ENCODE data around the gene CFDP1. TPM values are rescaled to one million over a fixed set of nuclear protein-coding genes. Genes with fewer than 3 reads are reported as not detected.

The CFDP1 gene
- total RNA-seq, 1 experiment from 2014 or later: 64.1 TPM

- intact Hi-C loops (cut with micrococcal nuclease; ENCODE audit: unreplicated experiment): loop anchor here (2.0 kb wide), 1 partner anchor 20 kb away; no protein-coding TSS in a partner anchor
Measured at GRCh38 chr16:75264999-75265910, 168.0 kb downstream of the CFDP1 start.

GRCh38 chr16:75264457-75264998 is 168.8 kb downstream of the CFDP1 start:
- Mint-ChIP-seq H3K36me3 (ENCODE audit: insufficient read depth, unreplicated experiment) (peaks cover 54% of the 10 kb centered on the region), H3K4me1 (ENCODE audit: low read depth, unreplicated experiment) (peaks cover 59% of the 10 kb centered on the region), H3K27ac (ENCODE audit: unreplicated experiment) (peak overlapping the region; percentile 86), H3K9me3 (ENCODE audit: low read depth, unreplicated experiment) (no peaks in the 10 kb centered on the region), H3K4me3 (ENCODE audit: low read depth, unreplicated experiment) (peak overlapping the region; percentile 89), H3K27me3 (ENCODE audit: unreplicated experiment) (no peaks in the 10 kb centered on the region)
- BruUV-seq (replicated peaks): TSS peak; percentile 24
- no peak for TF ChIP-seq CTCF (IDR thresholded peaks at IDR 0.05; ENCODE audit: unreplicated experiment)
- no peak for DNase-seq
- intact Hi-C loops (cut with micrococcal nuclease; ENCODE audit: unreplicated experiment): loop anchor here (2.0 kb wide), 1 partner anchor 20 kb away; no protein-coding TSS in a partner anchor
- CTCF ChIA-PET: interaction anchor here (0.8 to 0.9 kb wide), 2 partner anchors 17 to 19 kb away, joined by 3 to 4 read pairs; no protein-coding TSS in a partner anchor

More at GRCh38 chr16:75264999-75265910, 168.0 kb downstream of the CFDP1 start:
- peak overlapping the region; percentile 90 for H3K27ac Mint-ChIP-seq (ENCODE audit: unreplicated experiment)
- CTCF ChIA-PET: interaction anchor here (0.6 to 0.9 kb wide), 4 partner anchors 8 to 867 kb away, joined by 3 to 4 read pairs (median 4); no protein-coding TSS in a partner anchor
- H3K27me3 Mint-ChIP-seq (ENCODE audit: unreplicated experiment): no peaks in the 10 kb centered on the region
- H3K36me3 Mint-ChIP-seq (ENCODE audit: insufficient read depth, unreplicated experiment): peaks cover 54% of the 10 kb centered on the region
- no peaks in the 10 kb centered on the region for H3K9me3 Mint-ChIP-seq (ENCODE audit: low read depth, unreplicated experiment)
- H3K4me3 Mint-ChIP-seq (ENCODE audit: low read depth, unreplicated experiment): peak overlapping the region; percentile 89
- TF ChIP-seq CTCF (IDR thresholded peaks at IDR 0.05; ENCODE audit: unreplicated experiment): no peak
- H3K4me1 Mint-ChIP-seq (ENCODE audit: low read depth, unreplicated experiment): peaks cover 59% of the 10 kb centered on the region
- BruUV-seq (replicated peaks): no TSS peak
- DNase-seq: peak; percentile 75

- Mint-ChIP-seq H3K27ac (ENCODE audit: unreplicated experiment) (peak overlapping the region; percentile 86), H3K4me3 (ENCODE audit: low read depth, unreplicated experiment) (peak overlapping the region; percentile 89), H3K4me1 (ENCODE audit: low read depth, unreplicated experiment) (peaks cover 59% of the 10 kb centered on the region), H3K9me3 (ENCODE audit: low read depth, unreplicated experiment) (no peaks in the 10 kb centered on the region), H3K36me3 (ENCODE audit: insufficient read depth, unreplicated experiment) (peaks cover 54% of the 10 kb centered on the region), H3K27me3 (ENCODE audit: unreplicated experiment) (no peaks in the 10 kb centered on the region)
- DNase-seq: no peak
- intact Hi-C loops (cut with micrococcal nuclease; ENCODE audit: unreplicated experiment): loop anchor here (2.0 kb wide), 1 partner anchor 19 kb away; no protein-coding TSS in a partner anchor
- CTCF ChIA-PET: interaction anchor here (0.8 to 0.9 kb wide), 2 partner anchors 16 to 18 kb away, joined by 3 to 4 read pairs; no protein-coding TSS in a partner anchor
- no TSS peak for BruUV-seq (replicated peaks)
- no peak for TF ChIP-seq CTCF (IDR thresholded peaks at IDR 0.05; ENCODE audit: unreplicated experiment)
Measured at GRCh38 chr16:75263963-75264445, 169.3 kb downstream of the CFDP1 start.

GRCh38 chr16:75263291-75263962 is 169.9 kb downstream of the CFDP1 start:
- Mint-ChIP-seq H3K4me3 (ENCODE audit: low read depth, unreplicated experiment) (peak overlapping the region; percentile 89), H3K27me3 (ENCODE audit: unreplicated experiment) (no peaks in the 10 kb centered on the region), H3K9me3 (ENCODE audit: low read depth, unreplicated experiment) (no peaks in the 10 kb centered on the region), H3K36me3 (ENCODE audit: insufficient read depth, unreplicated experiment) (peaks cover 54% of the 10 kb centered on the region), H3K4me1 (ENCODE audit: low read depth, unreplicated experiment) (peaks cover 61% of the 10 kb centered on the region), H3K27ac (ENCODE audit: unreplicated experiment) (no peak overlapping the region)
- CTCF ChIA-PET: no interaction called here
- intact Hi-C loops (cut with micrococcal nuclease; ENCODE audit: unreplicated experiment): no loop called here
- no TSS peak for BruUV-seq (replicated peaks)
- no peak for TF ChIP-seq CTCF (IDR thresholded peaks at IDR 0.05; ENCODE audit: unreplicated experiment)
- no peak for DNase-seq

Data from Calu3 (cell line).